ENCODE data around the gene MOCOS.

MOCOS gene

DNA sequence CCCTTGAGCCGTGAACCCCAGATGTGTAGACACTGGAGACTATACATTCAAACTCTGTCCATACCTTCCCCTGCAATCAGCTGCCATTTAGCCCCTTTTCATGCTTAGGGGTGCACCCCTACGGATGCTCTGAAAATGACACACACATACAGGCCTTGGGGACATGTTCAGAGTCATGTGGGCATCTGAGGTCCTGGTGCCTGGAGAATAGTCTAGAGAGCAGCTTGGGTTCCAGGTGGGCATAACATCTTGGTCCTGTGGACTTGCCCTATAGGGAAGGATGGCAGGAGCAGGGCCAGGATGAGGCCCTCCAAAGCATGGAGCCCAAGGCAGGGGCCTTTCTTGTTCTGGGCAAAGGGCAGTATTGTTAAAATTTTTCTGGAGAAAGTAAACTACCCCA lies 100.4 kb downstream of the MOCOS start:
- TF ChIP-seq, protein P1, sequence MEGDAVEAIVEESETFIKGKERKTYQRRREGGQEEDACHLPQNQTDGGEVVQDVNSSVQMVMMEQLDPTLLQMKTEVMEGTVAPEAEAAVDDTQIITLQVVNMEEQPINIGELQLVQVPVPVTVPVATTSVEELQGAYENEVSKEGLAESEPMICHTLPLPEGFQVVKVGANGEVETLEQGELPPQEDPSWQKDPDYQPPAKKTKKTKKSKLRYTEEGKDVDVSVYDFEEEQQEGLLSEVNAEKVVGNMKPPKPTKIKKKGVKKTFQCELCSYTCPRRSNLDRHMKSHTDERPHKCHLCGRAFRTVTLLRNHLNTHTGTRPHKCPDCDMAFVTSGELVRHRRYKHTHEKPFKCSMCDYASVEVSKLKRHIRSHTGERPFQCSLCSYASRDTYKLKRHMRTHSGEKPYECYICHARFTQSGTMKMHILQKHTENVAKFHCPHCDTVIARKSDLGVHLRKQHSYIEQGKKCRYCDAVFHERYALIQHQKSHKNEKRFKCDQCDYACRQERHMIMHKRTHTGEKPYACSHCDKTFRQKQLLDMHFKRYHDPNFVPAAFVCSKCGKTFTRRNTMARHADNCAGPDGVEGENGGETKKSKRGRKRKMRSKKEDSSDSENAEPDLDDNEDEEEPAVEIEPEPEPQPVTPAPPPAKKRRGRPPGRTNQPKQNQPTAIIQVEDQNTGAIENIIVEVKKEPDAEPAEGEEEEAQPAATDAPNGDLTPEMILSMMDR (IDR thresholded peaks at IDR 0.05; ENCODE audit: control insufficient read depth, extremely low read depth, insufficient read depth), result no peak
- no peak for DNase-seq (ENCODE audit: low read depth)

DNA sequence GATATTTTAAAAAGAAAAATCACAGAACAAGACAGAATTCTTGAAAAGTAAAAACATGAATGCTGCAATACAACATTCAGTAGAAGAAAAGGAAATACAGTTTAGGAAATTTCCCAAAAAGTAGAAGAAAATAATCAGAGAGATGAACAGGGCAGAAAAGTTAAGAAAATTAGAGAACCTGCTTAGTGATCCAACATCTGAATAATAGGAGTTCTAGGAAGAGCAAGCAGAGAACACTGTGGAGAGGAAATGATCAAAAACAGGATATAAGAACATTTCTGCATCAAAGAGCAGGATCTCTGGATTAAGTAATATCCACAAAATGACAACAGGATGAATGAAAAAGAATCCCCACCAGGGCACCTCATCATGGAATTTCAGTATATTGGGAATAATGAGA lies 101.4 kb downstream of the MOCOS start:
- DNase-seq (ENCODE audit: low read depth), result no peak
- no peak overlapping the region for H3K4me3 ChIP-seq (ENCODE audit: low read depth, low read length)
- TF ChIP-seq, protein P1 (IDR thresholded peaks at IDR 0.05; ENCODE audit: control insufficient read depth, extremely low read depth, insufficient read depth), result no peak

More for the DNA sequence above, 100.4 kb downstream of the MOCOS start:
- no peak overlapping the region for H3K4me3 ChIP-seq (ENCODE audit: low read depth, low read length)

DNA sequence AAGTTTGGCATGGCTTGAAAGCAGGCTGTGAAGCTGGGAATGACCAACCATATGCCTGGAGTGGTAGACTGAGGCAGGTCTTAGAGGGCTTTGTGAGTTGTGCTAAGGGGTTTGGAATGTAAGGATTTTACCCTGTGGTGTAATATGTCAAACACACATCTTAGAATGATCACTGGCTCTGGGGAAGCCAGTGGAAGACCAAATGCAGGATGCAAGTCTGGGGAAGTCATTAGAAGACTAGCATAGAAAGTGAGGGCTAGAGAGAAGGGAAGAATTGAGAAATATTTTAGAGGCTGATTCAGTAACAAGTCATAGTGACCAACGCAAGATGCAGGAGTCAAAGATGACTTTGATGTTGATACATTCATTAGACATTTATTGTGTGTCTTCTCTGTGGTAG lies 106.7 kb downstream of the MOCOS start:
- H3K4me3 ChIP-seq (ENCODE audit: low read depth, low read length), result no peak overlapping the region
- TF ChIP-seq, protein P1 (IDR thresholded peaks at IDR 0.05; ENCODE audit: control insufficient read depth, extremely low read depth, insufficient read depth), result no peak
- no peak for DNase-seq (ENCODE audit: low read depth)

DNA sequence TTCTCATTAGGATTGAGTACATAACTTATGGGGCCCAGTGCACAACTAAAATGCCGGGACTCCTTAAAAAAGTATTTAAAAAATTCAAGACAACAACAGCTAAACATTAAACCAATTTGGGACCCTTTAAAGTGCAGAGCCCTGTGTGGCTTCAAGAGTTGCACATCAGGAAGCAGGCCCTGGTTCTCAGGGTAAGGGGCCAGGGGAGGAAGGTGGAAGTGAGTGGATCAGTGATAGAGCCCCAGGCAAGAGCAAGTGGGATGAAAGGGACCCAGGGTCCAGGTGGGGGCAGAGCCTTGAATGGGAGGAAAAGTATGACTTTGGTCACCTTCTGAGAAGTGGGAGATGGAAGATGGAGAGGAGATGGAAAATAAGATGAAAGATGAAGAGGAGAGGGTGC lies 107.9 kb downstream of the MOCOS start:
- no peak for DNase-seq (ENCODE audit: low read depth)
- TF ChIP-seq, protein P1 (IDR thresholded peaks at IDR 0.05; ENCODE audit: control insufficient read depth, extremely low read depth, insufficient read depth), result no peak
- H3K4me3 ChIP-seq (ENCODE audit: low read depth, low read length), result no peak overlapping the region

DNA sequence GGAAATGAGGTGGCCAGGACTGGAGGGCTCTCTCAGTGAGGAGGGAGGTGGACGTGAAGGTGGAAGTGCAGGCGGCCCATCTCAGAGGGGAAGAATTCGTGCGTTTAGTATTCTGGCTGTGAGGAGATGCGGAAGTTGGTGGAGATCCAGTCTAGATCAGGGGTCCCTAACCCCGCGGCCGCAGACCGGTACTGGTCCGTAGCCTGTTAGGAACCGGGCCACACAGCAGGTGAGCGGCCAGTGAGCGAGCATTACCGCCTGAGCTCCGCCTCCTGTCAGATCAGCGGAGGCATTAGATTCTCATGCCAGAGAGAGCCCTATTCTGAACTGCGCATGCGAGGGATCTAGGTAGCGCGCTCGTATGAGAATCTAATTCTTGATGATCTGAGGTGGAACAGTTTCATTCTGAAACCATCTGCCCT lies 108.6 kb downstream of the MOCOS start:
- H3K4me3 ChIP-seq (ENCODE audit: low read depth, low read length), result no peak overlapping the region
- TF ChIP-seq, protein P1 (IDR thresholded peaks at IDR 0.05; ENCODE audit: control insufficient read depth, extremely low read depth, insufficient read depth), result no peak
- no peak for DNase-seq (ENCODE audit: low read depth)

DNA sequence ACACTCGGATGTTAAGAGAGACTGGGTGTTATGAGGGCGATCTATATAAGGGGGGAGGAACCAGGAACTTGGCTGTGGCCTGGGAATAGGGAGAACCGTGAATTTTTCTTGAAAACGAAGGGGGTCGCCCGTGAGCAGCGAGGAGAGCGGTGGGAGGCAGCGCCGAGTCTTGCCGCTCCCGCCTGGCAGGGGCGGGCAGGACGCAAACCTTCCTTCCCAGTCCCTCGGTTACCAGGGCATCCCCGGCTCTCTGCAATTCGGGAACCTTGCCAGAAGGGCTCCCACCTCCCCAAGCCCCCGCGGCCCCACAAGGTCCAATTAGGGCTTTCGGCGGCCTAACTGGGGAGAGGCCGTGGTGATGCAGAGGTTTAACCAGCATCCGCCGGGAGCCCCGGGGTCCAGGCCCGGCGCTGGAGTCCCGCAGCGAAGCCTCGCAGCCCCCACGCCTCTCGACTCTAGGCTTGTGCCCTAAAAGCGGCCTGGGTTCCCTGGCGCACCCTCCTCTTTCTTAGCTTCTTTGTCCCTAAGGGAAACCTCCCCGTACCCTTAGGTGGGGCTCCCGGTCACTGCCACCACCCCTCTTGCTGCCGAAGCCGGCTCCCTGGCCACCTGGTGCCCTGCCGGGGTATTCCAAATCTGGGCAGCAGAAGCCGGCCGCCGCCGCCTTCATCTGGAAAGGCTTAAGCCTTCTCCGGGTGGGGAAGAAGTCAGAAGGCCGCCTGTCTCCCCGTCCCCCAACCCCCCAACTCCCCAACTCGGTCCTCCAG lies 109.5 kb downstream of the MOCOS start:
- TF ChIP-seq, protein P1 (IDR thresholded peaks at IDR 0.05; ENCODE audit: control insufficient read depth, extremely low read depth, insufficient read depth), result peak; percentile 42
- H3K4me3 ChIP-seq (ENCODE audit: low read depth, low read length), result peak overlapping the region; percentile 57

More for the DNA sequence above, 109.5 kb downstream of the MOCOS start:
- DNase-seq (ENCODE audit: low read depth), result no peak

All from LNCaP clone FGC (cell line).